Measurements from ENCODE around the gene SEC14L5. TPM values are rescaled to one million over a fixed set of nuclear protein-coding genes. Genes with fewer than 3 reads are reported as not detected.
A peak's percentile ranks its signal among the peaks of the same experiment; 100 is the strongest.

Gene SEC14L5
- total and polyA plus RNA-seq, 10 donors, result 0.06 to 0.94 (median 0.26) TPM; not detected in 1

- Histone ChIP-seq H3K9me3 (no peaks in the 10 kb centered on the region), H3K36me3 (no peaks in the 10 kb centered on the region), H3K27ac (no peak overlapping the region), H3K27me3 (replicated peaks in 1 of 7) (no peaks in the 10 kb centered on the region), H3K4me1 (peaks cover 0 to 11% (median 4%) of the 10 kb centered on the region in 6 donors), H3K4me3 (no peak overlapping the region)
- TF ChIP-seq POLR2A (IDR thresholded peaks at IDR 0.05) (no peak), POLR2AphosphoS5 (IDR thresholded peaks at IDR 0.05) (no peak)
- TF ChIP-seq, protein P1, sequence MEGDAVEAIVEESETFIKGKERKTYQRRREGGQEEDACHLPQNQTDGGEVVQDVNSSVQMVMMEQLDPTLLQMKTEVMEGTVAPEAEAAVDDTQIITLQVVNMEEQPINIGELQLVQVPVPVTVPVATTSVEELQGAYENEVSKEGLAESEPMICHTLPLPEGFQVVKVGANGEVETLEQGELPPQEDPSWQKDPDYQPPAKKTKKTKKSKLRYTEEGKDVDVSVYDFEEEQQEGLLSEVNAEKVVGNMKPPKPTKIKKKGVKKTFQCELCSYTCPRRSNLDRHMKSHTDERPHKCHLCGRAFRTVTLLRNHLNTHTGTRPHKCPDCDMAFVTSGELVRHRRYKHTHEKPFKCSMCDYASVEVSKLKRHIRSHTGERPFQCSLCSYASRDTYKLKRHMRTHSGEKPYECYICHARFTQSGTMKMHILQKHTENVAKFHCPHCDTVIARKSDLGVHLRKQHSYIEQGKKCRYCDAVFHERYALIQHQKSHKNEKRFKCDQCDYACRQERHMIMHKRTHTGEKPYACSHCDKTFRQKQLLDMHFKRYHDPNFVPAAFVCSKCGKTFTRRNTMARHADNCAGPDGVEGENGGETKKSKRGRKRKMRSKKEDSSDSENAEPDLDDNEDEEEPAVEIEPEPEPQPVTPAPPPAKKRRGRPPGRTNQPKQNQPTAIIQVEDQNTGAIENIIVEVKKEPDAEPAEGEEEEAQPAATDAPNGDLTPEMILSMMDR (IDR thresholded peaks at IDR 0.05 in 8 of 11, conservative IDR thresholded peaks at IDR 0.05 in 3 of 11), result no peak
- intact Hi-C loops (cut with DNase I; ENCODE audit: low total_unique reads), result no loop called here
- peak; percentile 46 for DNase-seq
- WGBS, 5 donors, result 75 to 86% (median 76%) methylated on average over 18 to 19 of the region's 19 CpGs
These were observed 104.9 kb downstream of the SEC14L5 start for GRCh38 chr16:5062790-5063765.

GRCh38 chr16:5064915-5065314 is 106.8 kb downstream of the SEC14L5 start:
- WGBS, 5 donors, result 84 to 91% (median 86%) methylated on average over 7 of the region's 7 CpGs
- Histone ChIP-seq H3K4me1 (no peaks in the 10 kb centered on the region), H3K27me3 (replicated peaks in 1 of 7) (no peaks in the 10 kb centered on the region), H3K27ac (no peak overlapping the region), H3K36me3 (no peaks in the 10 kb centered on the region), H3K9me3 (no peaks in the 10 kb centered on the region), H3K4me3 (no peak overlapping the region)
- DNase-seq, result peak; percentile 45
- no peak for TF ChIP-seq POLR2A (IDR thresholded peaks at IDR 0.05)
- TF ChIP-seq, protein P1 (IDR thresholded peaks at IDR 0.05 in 8 of 11, conservative IDR thresholded peaks at IDR 0.05 in 3 of 11), result no peak
- intact Hi-C loops (cut with DNase I; ENCODE audit: low total_unique reads), result no loop called here

GRCh38 chr16:5065326-5065725 is 107.2 kb downstream of the SEC14L5 start:
- TF ChIP-seq, protein P1 (IDR thresholded peaks at IDR 0.05 in 8 of 11, conservative IDR thresholded peaks at IDR 0.05 in 3 of 11), result no peak
- TF ChIP-seq POLR2A (IDR thresholded peaks at IDR 0.05), result no peak
- TF ChIP-seq POLR2AphosphoS5 (IDR thresholded peaks at IDR 0.05), result no peak
- Histone ChIP-seq H3K36me3 (no peaks in the 10 kb centered on the region), H3K9me3 (no peaks in the 10 kb centered on the region), H3K27me3 (replicated peaks in 1 of 7) (no peaks in the 10 kb centered on the region), H3K27ac (no peak overlapping the region), H3K4me3 (no peak overlapping the region), H3K4me1 (no peaks in the 10 kb centered on the region)
- intact Hi-C loops (cut with DNase I; ENCODE audit: low total_unique reads), result no loop called here
- no peak for DNase-seq
- WGBS, 5 donors, result 77 to 85% (median 83%) methylated on average over 7 to 8 of the region's 8 CpGs

GRCh38 chr16:5065813-5066212 is 107.7 kb downstream of the SEC14L5 start, which contains the start of gene C16orf89:
Gene C16orf89, minus strand, starts transcription at chr16:5065956. Its CDS starts 48 bp downstream, at chr16:5065908.
- WGBS, 5 donors, result 65 to 80% (median 78%) methylated on average over 6 to 10 of the region's 10 CpGs
- H3K36me3 ChIP-seq, result no peaks in the 10 kb centered on the region
- intact Hi-C loops (cut with DNase I; ENCODE audit: low total_unique reads), result no loop called here
- no peak within 1 kb of the TSS for H3K4me3 ChIP-seq
- H3K27me3 ChIP-seq (replicated peaks in 1 of 7), result no peaks in the 10 kb centered on the region
- peaks cover 0 to under 1% (median 0%) of the 10 kb centered on the region in 6 donors for H3K4me1 ChIP-seq
- H3K9me3 ChIP-seq, result no peaks in the 10 kb centered on the region
- TF ChIP-seq POLR2A (IDR thresholded peaks at IDR 0.05) (no peak), POLR2AphosphoS5 (IDR thresholded peaks at IDR 0.05) (no peak)
- TF ChIP-seq, protein P1 (IDR thresholded peaks at IDR 0.05 in 8 of 11, conservative IDR thresholded peaks at IDR 0.05 in 3 of 11), result no peak
- H3K27ac ChIP-seq, result no peak within 1 kb of the TSS
- peak; percentile 59 for DNase-seq

All from spleen (tissue), 11 donors.